Ascending aorta (tissue), 2 donors: ENCODE measurements around the gene DACH1. TPM values are rescaled to one million over a fixed set of nuclear protein-coding genes. Genes with fewer than 3 reads are reported as not detected.

Source experiments
- DNase-seq, 2 donors: peaks; one replicate each; pipeline ENCODE4 v3.0.0-alpha.2; 2019; ENCODE audit warnings: low spot score in 2 of 2
- H3K27ac ChIP-seq, 2 donors: fragments of 200-600 bp; sonication (generic); one replicate each; pipeline ENCODE4 v1.5.1; 2016 to 2017; ENCODE audit warnings: mild to moderate bottlenecking in 1 of 2
- H3K27me3 ChIP-seq: fragments of 200-600 bp; sonication (generic); one replicate; pipeline ENCODE4 v1.5.1; 2017
- H3K36me3 ChIP-seq, 2 donors: fragments of 200-600 bp; sonication (generic); one replicate each; pipeline ENCODE4 v1.5.1; 2016
- H3K4me1 ChIP-seq, 2 donors: fragments of 200-600 bp; sonication (generic); one replicate each; pipeline ENCODE4 v1.5.1; 2016 to 2017; ENCODE audit warnings: mild to moderate bottlenecking in 1 of 2
- H3K4me3 ChIP-seq, 2 donors: fragments of 200-600 bp; sonication (generic); one replicate each; pipeline ENCODE4 v1.5.1; 2016 to 2017; ENCODE audit warnings: mild to moderate bottlenecking in 1 of 2
- H3K9me3 ChIP-seq, 2 donors: fragments of 200-600 bp; sonication (generic); one replicate each; pipeline ENCODE4 v1.5.1; 2016
- CTCF ChIP-seq, 3 experiments: fragments of 200-600 bp in 2 of 3; fragments of 450-650 bp in 1 of 3; sonication (generic) in 2 of 3; IDR thresholded peaks; one replicate each; pipeline ENCODE4 v1.5.1; 2016 to 2019; ENCODE audit warnings: antibody characterized with exemption in 3 of 3, mild to moderate bottlenecking in 1 of 3, moderate library complexity in 1 of 3
- intact Hi-C: fragments of 100-400 bp; cut with DNase I; formaldehyde crosslinking; loops from one replicate; pipeline ENCODE4 v1.15.1; 2023
- total RNA-seq: library from RNA; depleted of rRNA; stranded (reverse); fragments of >200 nt; gene quantifications from one replicate; pipeline ENCODE4 v1.1.0, GENCODE V29; 2016

DACH1 gene
- total RNA-seq, 1 donor from 2014 or later, result not detected

- Histone ChIP-seq H3K4me3 (no peak overlapping the region), H3K27ac (no peak overlapping the region), H3K9me3 (no peaks in the 10 kb centered on the region), H3K4me1 (no peaks in the 10 kb centered on the region), H3K27me3 (no peaks in the 10 kb centered on the region), H3K36me3 (no peaks in the 10 kb centered on the region)
- no peak for TF ChIP-seq CTCF (IDR thresholded peaks at IDR 0.05)
- DNase-seq, result no peak
- intact Hi-C loops, result no loop called here
Observed at GRCh38 chr13:71591374-71591773, 275.6 kb downstream of the DACH1 start.

- DNase-seq, result no peak
- Histone ChIP-seq H3K4me3 (no peak overlapping the region), H3K36me3 (no peaks in the 10 kb centered on the region), H3K27ac (no peak overlapping the region), H3K9me3 (no peaks in the 10 kb centered on the region), H3K27me3 (no peaks in the 10 kb centered on the region), H3K4me1 (no peaks in the 10 kb centered on the region)
- TF ChIP-seq CTCF (IDR thresholded peaks at IDR 0.05), result no peak
- intact Hi-C loops, result no loop called here
Observed at GRCh38 chr13:71590654-71591148, 276.3 kb downstream of the DACH1 start.

- no peaks in the 10 kb centered on the region for H3K4me1 ChIP-seq
- DNase-seq, result no peak
Observed at GRCh38 chr13:71589032-71589431, 278.0 kb downstream of the DACH1 start.

GRCh38 chr13:71587817-71588216 lies 279.2 kb downstream of the DACH1 start:
- Histone ChIP-seq H3K4me1 (no peaks in the 10 kb centered on the region), H3K9me3 (no peaks in the 10 kb centered on the region), H3K36me3 (no peaks in the 10 kb centered on the region), H3K4me3 (no peak overlapping the region), H3K27ac (no peak overlapping the region), H3K27me3 (no peaks in the 10 kb centered on the region)
- no peak for DNase-seq
- intact Hi-C loops, result no loop called here
- TF ChIP-seq CTCF (IDR thresholded peaks at IDR 0.05), result no peak

More at GRCh38 chr13:71589032-71589431, 278.0 kb downstream of the DACH1 start:
- intact Hi-C loops, result no loop called here
- no peaks in the 10 kb centered on the region for H3K27me3 ChIP-seq
- H3K27ac ChIP-seq, result no peak overlapping the region
- no peak overlapping the region for H3K4me3 ChIP-seq
- H3K9me3 ChIP-seq, result no peaks in the 10 kb centered on the region
- no peaks in the 10 kb centered on the region for H3K36me3 ChIP-seq
- no peak for TF ChIP-seq CTCF (IDR thresholded peaks at IDR 0.05)

- no peak overlapping the region for H3K27ac ChIP-seq
- H3K27me3 ChIP-seq, result no peaks in the 10 kb centered on the region
- TF ChIP-seq CTCF (IDR thresholded peaks at IDR 0.05), result no peak
- DNase-seq, result no peak
- no peaks in the 10 kb centered on the region for H3K4me1 ChIP-seq
- H3K4me3 ChIP-seq, result no peak overlapping the region
- intact Hi-C loops, result no loop called here
- no peaks in the 10 kb centered on the region for H3K36me3 ChIP-seq
- no peaks in the 10 kb centered on the region for H3K9me3 ChIP-seq
Observed at GRCh38 chr13:71587193-71587592, 279.8 kb downstream of the DACH1 start.

GRCh38 chr13:71583581-71583980 lies 283.4 kb downstream of the DACH1 start:
- intact Hi-C loops, result no loop called here
- Histone ChIP-seq H3K36me3 (no peaks in the 10 kb centered on the region), H3K9me3 (no peaks in the 10 kb centered on the region), H3K4me1 (no peaks in the 10 kb centered on the region), H3K27me3 (no peaks in the 10 kb centered on the region), H3K27ac (no peak overlapping the region), H3K4me3 (no peak overlapping the region)
- no peak for DNase-seq
- no peak for TF ChIP-seq CTCF (IDR thresholded peaks at IDR 0.05)
